Peyer's patch (tissue), 4 donors: ENCODE measurements around the gene DHRS7B. TPM values are rescaled to one million over a fixed set of nuclear protein-coding genes. Genes with fewer than 3 reads are reported as not detected.
"Not testable (repeated sequence)": the region's sequence is repeated elsewhere in the genome, so short reads cannot be mapped to it uniquely, and the experiment has no call there.

ENCODE experiments used
- DNase-seq, 3 donors: peaks; one replicate each; pipeline ENCODE4 v3.0.0-alpha.2; 2017 to 2019
- H3K27ac ChIP-seq, 4 donors: fragments of 200-600 bp; sonication (generic); one replicate each; pipeline ENCODE4 v1.5.1; 2016 to 2019
- H3K27me3 ChIP-seq, 2 donors: fragments of 200-600 bp; sonication (generic); one replicate each; pipeline ENCODE4 v1.5.1; 2019
- H3K36me3 ChIP-seq, 3 donors: fragments of 200-600 bp; sonication (generic); one replicate each; pipeline ENCODE4 v1.5.1; 2016 to 2019
- H3K4me1 ChIP-seq, 4 donors: fragments of 200-600 bp; sonication (generic); one replicate each; pipeline ENCODE4 v1.5.1; 2016 to 2019
- H3K4me3 ChIP-seq, 4 donors: fragments of 200-600 bp; sonication (generic); 1 replicate in 3 of 4; 2 replicates in 1 of 4; pipeline ENCODE4 v1.5.1; 2016 to 2019; ENCODE audit warnings: mild to moderate bottlenecking in 1 of 4
- H3K9me3 ChIP-seq, 4 donors: fragments of 200-600 bp; sonication (generic); one replicate each; pipeline ENCODE4 v1.5.1; 2016 to 2019; ENCODE audit warnings: mild to moderate bottlenecking in 1 of 4
- CTCF ChIP-seq, 6 experiments: fragments of 450-650 bp in 4 of 6; fragments of 200-600 bp in 2 of 6; sonication (generic) in 1 of 6; IDR thresholded peaks; one replicate each; pipeline ENCODE4 v1.5.1; 2017 to 2019; ENCODE audit warnings: antibody characterized with exemption in 6 of 6, mild to moderate bottlenecking in 3 of 6, moderate library complexity in 1 of 6
- POLR2A ChIP-seq, 2 donors: fragments of 450-650 bp; IDR thresholded peaks; one replicate each; pipeline ENCODE4 v1.5.1; 2017; ENCODE audit warnings: antibody characterized with exemption in 2 of 2, mild to moderate bottlenecking in 2 of 2, moderate library complexity in 2 of 2
- total RNA-seq, 4 donors: library from RNA; depleted of rRNA; stranded (reverse); fragments of >200 nt; gene quantifications; one replicate each; pipeline ENCODE4 v1.1.0, GENCODE V29; 2016

Gene DHRS7B
- total RNA-seq, 4 donors from 2014 or later, result 20.6 to 41.2 (median 26.2) TPM

- no peaks in the 10 kb centered on the region for H3K4me1 ChIP-seq
- DNase-seq, result no peak
- no peak overlapping the region for H3K27ac ChIP-seq
- H3K4me3 ChIP-seq, result no peak overlapping the region
- H3K36me3 ChIP-seq, result no peaks in the 10 kb centered on the region
- no peaks in the 10 kb centered on the region for H3K9me3 ChIP-seq
- no peaks in the 10 kb centered on the region for H3K27me3 ChIP-seq
- TF ChIP-seq POLR2A (IDR thresholded peaks at IDR 0.05) (no peak), CTCF (IDR thresholded peaks at IDR 0.05) (no peak)
Measured at GRCh38 chr17:21106316-21106715, 20.4 kb upstream of the DHRS7B start.

DNA sequence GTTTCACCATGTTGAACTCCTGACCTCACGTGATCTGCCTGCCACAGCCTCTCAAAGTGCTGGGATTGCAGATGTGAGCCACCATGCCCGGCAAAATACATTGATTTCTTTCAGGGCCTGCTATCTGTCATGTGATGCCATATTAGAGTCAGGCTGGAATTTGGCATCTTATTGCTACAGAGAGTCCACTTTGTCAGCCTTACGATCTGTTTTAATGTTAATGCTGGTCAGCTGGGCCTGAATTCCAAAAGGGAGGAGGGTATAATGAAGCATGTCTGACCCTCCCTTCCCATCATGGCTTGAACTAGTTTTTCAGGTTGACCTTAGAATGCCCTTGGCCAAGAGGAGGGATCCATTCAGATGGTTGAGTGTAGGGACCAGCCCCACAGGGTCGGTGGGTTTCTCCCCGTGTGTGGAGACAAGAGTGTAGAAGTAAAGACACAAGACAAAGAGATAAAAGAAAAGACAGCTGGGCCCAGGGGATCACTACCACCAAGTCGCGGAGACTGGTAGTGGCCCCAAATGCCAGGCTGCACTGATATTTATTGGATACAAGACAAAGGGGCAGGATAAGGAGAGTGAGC, 19.6 kb upstream of the DHRS7B start:
- not testable (repeated sequence) for H3K4me3 ChIP-seq, H3K36me3 ChIP-seq, H3K4me1 ChIP-seq, H3K27ac ChIP-seq, DNase-seq, H3K9me3 ChIP-seq, H3K27me3 ChIP-seq

DNA sequence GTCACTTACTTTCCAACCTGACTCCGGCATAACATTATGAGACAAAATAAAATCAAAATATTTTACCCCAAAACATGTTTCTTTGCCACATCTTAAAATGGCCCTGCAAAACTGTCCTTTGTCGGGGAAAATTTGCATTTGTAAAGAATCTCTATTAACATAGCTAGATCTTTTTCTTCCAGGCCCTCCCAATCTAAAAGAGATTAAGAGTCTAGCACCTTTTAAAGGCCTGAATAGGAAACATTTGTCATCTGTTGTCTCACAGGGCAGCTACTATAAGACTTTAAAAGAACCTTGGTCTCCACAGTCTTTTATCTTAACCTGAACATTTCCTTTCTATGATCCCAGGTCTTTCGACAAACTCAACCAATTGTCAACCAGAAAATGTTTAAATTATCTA, 18.1 kb upstream of the DHRS7B start:
- Histone ChIP-seq H3K27ac (no peak overlapping the region), H3K9me3 (no peaks in the 10 kb centered on the region), H3K27me3 (no peaks in the 10 kb centered on the region), H3K36me3 (no peaks in the 10 kb centered on the region), H3K4me3 (no peak overlapping the region), H3K4me1 (no peaks in the 10 kb centered on the region)
- DNase-seq, result no peak
- TF ChIP-seq POLR2A (IDR thresholded peaks at IDR 0.05) (no peak), CTCF (IDR thresholded peaks at IDR 0.05) (no peak)

- DNase-seq, result no peak
- H3K36me3 ChIP-seq, result no peaks in the 10 kb centered on the region
- no peaks in the 10 kb centered on the region for H3K4me1 ChIP-seq
- no peak for TF ChIP-seq CTCF (IDR thresholded peaks at IDR 0.05)
- TF ChIP-seq POLR2A (IDR thresholded peaks at IDR 0.05), result no peak
- H3K27ac ChIP-seq, result no peak overlapping the region
- no peak overlapping the region for H3K4me3 ChIP-seq
- H3K27me3 ChIP-seq, result no peaks in the 10 kb centered on the region
- H3K9me3 ChIP-seq, result no peaks in the 10 kb centered on the region
Measured at GRCh38 chr17:21113049-21113690, 13.6 kb upstream of the DHRS7B start.

- H3K4me3 ChIP-seq, result no peak overlapping the region
- H3K27me3 ChIP-seq, result no peaks in the 10 kb centered on the region
- DNase-seq, result no peak
- no peaks in the 10 kb centered on the region for H3K9me3 ChIP-seq
- H3K36me3 ChIP-seq, result no peaks in the 10 kb centered on the region
- no peaks in the 10 kb centered on the region for H3K4me1 ChIP-seq
- H3K27ac ChIP-seq, result no peak overlapping the region
- TF ChIP-seq POLR2A (IDR thresholded peaks at IDR 0.05) (no peak), CTCF (IDR thresholded peaks at IDR 0.05) (no peak)
Measured at GRCh38 chr17:21113716-21114115, 13.0 kb upstream of the DHRS7B start.

GRCh38 chr17:21114791-21115190, 12.0 kb upstream of the DHRS7B start:
- H3K36me3 ChIP-seq, H3K9me3 ChIP-seq, H3K27ac ChIP-seq, H3K27me3 ChIP-seq, DNase-seq, H3K4me1 ChIP-seq, H3K4me3 ChIP-seq: not testable (repeated sequence)
